H1 (cell line): ENCODE measurements around the gene CEP83. TPM values are rescaled to one million over a fixed set of nuclear protein-coding genes. Genes with fewer than 3 reads are reported as not detected.

Experiments used
- CTCF ChIA-PET: fragments of 300-600 bp; sonication (Branson Sonifier 250); formaldehyde crosslinking; loops from one replicate; lab custom pipeline; 2021; ENCODE audit not compliant: partially characterized antibody; lab: Charles Lee
- POLR2A ChIA-PET: fragments of 300-600 bp; sonication (Branson Sonifier 250); formaldehyde crosslinking; loops from one replicate; lab custom pipeline; 2021; ENCODE audit warnings: inconsistent platforms; ENCODE audit not compliant: partially characterized antibody; lab: Charles Lee
- DNase-seq, 2 experiments: peaks; one replicate each; pipeline versions ENCODE4 v3.0.0 to v3.0.0-alpha.2; 2010 to 2022; ENCODE audit warnings: low spot score in 2 of 2, low read depth in 1 of 2, mixed read lengths in 1 of 2
- FAIRE-seq: peaks from 2 replicates; lab custom pipeline; 2011; peaks lifted over from hg19 to GRCh38; lab: Jason Lieb, UNC
- H2AFZ ChIP-seq: 2 replicates; pipeline ENCODE4 v1.8.1; 2012; ENCODE audit warnings: low read length, inconsistent platforms
- H2AK5ac ChIP-seq: 2 replicates; pipeline ENCODE4 v1.6.1; 2013; ENCODE audit warnings: low read depth, low read length
- H2BK120ac ChIP-seq: replicated peaks from 2 replicates; pipeline ENCODE3; 2013; ENCODE audit warnings: low read depth, low read length, inconsistent platforms
- H2BK12ac ChIP-seq: 2 replicates; pipeline ENCODE4 v1.6.1; 2013; ENCODE audit warnings: low read depth, low read length
- H2BK15ac ChIP-seq: 2 replicates; pipeline ENCODE4 v1.6.1; 2013; ENCODE audit warnings: low read length
- H2BK20ac ChIP-seq: 2 replicates; pipeline ENCODE4 v1.6.1; 2013; ENCODE audit warnings: low read length
- H2BK5ac ChIP-seq: 2 replicates; pipeline ENCODE4 v1.6.1; 2013; ENCODE audit warnings: low read depth, low read length
- H3K14ac ChIP-seq: 2 replicates; pipeline ENCODE4 v1.6.1; 2013; ENCODE audit warnings: inconsistent platforms; ENCODE audit not compliant: insufficient read length
- H3K18ac ChIP-seq: 2 replicates; pipeline ENCODE4 v1.6.1; 2013; ENCODE audit warnings: low read length; ENCODE audit errors: extremely low read depth
- H3K23ac ChIP-seq: 2 replicates; pipeline ENCODE4 v1.6.1; 2013; ENCODE audit warnings: inconsistent platforms; ENCODE audit not compliant: insufficient read length
- H3K23me2 ChIP-seq: 2 replicates; pipeline ENCODE4 v1.6.1; 2013; ENCODE audit warnings: low read depth, low read length
- H3K27ac ChIP-seq: 2 replicates; pipeline ENCODE4 v1.6.1; 2011; ENCODE audit warnings: low read depth, low read length, inconsistent platforms
- H3K27me3 ChIP-seq, 4 experiments: replicated peaks in 1 of 4; 1 replicate in 1 of 4; 2 replicates in 3 of 4; pipeline versions ENCODE4 v1.6.1 to v1.8.1; 2011 to 2013; ENCODE audit warnings: low read length in 3 of 4, mild to moderate bottlenecking in 3 of 4, inconsistent platforms in 2 of 4, mixed read lengths in 2 of 4, moderate library complexity in 1 of 4; ENCODE audit not compliant: control insufficient read depth in 3 of 4, insufficient read depth in 3 of 4; ENCODE audit errors: extremely low read depth in 1 of 4
- H3K36me3 ChIP-seq, 4 experiments: 2 replicates each; pipeline versions ENCODE4 v1.6.1 to v1.8.1; 2011 to 2013; ENCODE audit warnings: mild to moderate bottlenecking in 4 of 4, low read length in 3 of 4, moderate library complexity in 2 of 4, control low read depth in 1 of 4, inconsistent platforms in 1 of 4; ENCODE audit not compliant: insufficient read depth in 4 of 4, control insufficient read depth in 2 of 4
- H3K4ac ChIP-seq: replicated peaks from 2 replicates; pipeline ENCODE3; 2013; ENCODE audit warnings: low read length, low read depth, mixed read lengths, inconsistent platforms; ENCODE audit not compliant: insufficient read length
- H3K4me1 ChIP-seq, 4 experiments: replicated peaks in 1 of 4; 1 replicate in 1 of 4; 2 replicates in 3 of 4; pipeline versions ENCODE4 v1.6.1 to v1.8.1; 2011 to 2013; ENCODE audit warnings: low read length in 3 of 4, inconsistent platforms in 2 of 4, mixed read lengths in 1 of 4; ENCODE audit not compliant: insufficient read depth in 4 of 4, control insufficient read depth in 3 of 4
- H3K4me2 ChIP-seq, 2 experiments: 2 replicates each; pipeline versions ENCODE4 v1.6.1 to v1.8.1; 2011 to 2013; ENCODE audit warnings: low read depth in 2 of 2, low read length in 2 of 2, control low read depth in 1 of 2, inconsistent platforms in 1 of 2, mild to moderate bottlenecking in 1 of 2; ENCODE audit not compliant: insufficient read depth in 1 of 2
- H3K4me3 ChIP-seq, 4 experiments: fragments of 200-600, 300-600 bp in 1 of 4; sonication (generic), shearing (Covaris generic), sonication (Bioruptor Twin) in 1 of 4; 2 replicates each; pipeline versions ENCODE4 v1.5.1 to v1.8.1; 2011 to 2016; ENCODE audit warnings: low read length in 4 of 4, low read depth in 3 of 4, control low read depth in 2 of 4, inconsistent platforms in 2 of 4, mild to moderate bottlenecking in 2 of 4, mixed read lengths in 1 of 4, moderate library complexity in 1 of 4; ENCODE audit not compliant: insufficient read depth in 2 of 4; ENCODE audit errors: extremely low read depth in 1 of 4
- H3K56ac ChIP-seq: replicated peaks from 2 replicates; pipeline ENCODE3; 2013; ENCODE audit warnings: low read depth, mild to moderate bottlenecking, mixed read lengths, low read length, inconsistent platforms; ENCODE audit not compliant: insufficient read length
- H3K79me1 ChIP-seq: 2 replicates; pipeline ENCODE4 v1.6.1; 2013; ENCODE audit warnings: low read depth, low read length, control low read depth
- H3K79me2 ChIP-seq, 2 experiments: 2 replicates each; pipeline versions ENCODE4 v1.6.1 to v1.8.1; 2012 to 2013; ENCODE audit warnings: low read length in 2 of 2, mild to moderate bottlenecking in 2 of 2, inconsistent platforms in 1 of 2; ENCODE audit not compliant: insufficient read depth in 2 of 2, control insufficient read depth in 1 of 2
- H3K9ac ChIP-seq, 4 experiments: replicated peaks in 1 of 4; 1 replicate in 1 of 4; 2 replicates in 3 of 4; pipeline versions ENCODE4 v1.6.1 to v1.8.1; 2011 to 2013; ENCODE audit warnings: low read depth in 3 of 4, low read length in 3 of 4, control low read depth in 2 of 4, mild to moderate bottlenecking in 2 of 4, moderate library complexity in 2 of 4, inconsistent platforms in 1 of 4; ENCODE audit errors: extremely low read depth in 1 of 4
- H3K9me3 ChIP-seq, 2 experiments: 2 replicates each; pipeline versions ENCODE4 v1.6.1 to v1.8.1; 2012 to 2013; ENCODE audit warnings: mild to moderate bottlenecking in 2 of 2, moderate library complexity in 2 of 2, control low read depth in 1 of 2, inconsistent platforms in 1 of 2, low read depth in 1 of 2, low read length in 1 of 2, mixed read lengths in 1 of 2; ENCODE audit not compliant: insufficient read depth in 2 of 2
- H4K20me1 ChIP-seq, 2 experiments: replicated peaks in 1 of 2; 2 replicates each; pipeline versions ENCODE3 to v1.8.1; 2011 to 2013; ENCODE audit warnings: inconsistent platforms in 2 of 2, low read length in 2 of 2, mild to moderate bottlenecking in 1 of 2; ENCODE audit not compliant: insufficient read depth in 2 of 2, control insufficient read depth in 1 of 2
- H4K5ac ChIP-seq: 2 replicates; pipeline ENCODE4 v1.6.1; 2013; ENCODE audit warnings: low read length, low read depth, mixed read lengths, inconsistent platforms; ENCODE audit not compliant: insufficient read length
- H4K8ac ChIP-seq: 2 replicates; pipeline ENCODE4 v1.8.0; 2013; ENCODE audit warnings: mild to moderate bottlenecking, moderate library complexity, low read length, inconsistent platforms; ENCODE audit not compliant: insufficient read depth; ENCODE audit errors: extremely low read depth
- H4K91ac ChIP-seq: replicated peaks from 2 replicates; pipeline ENCODE3; 2013; ENCODE audit warnings: low read length, mixed read lengths, inconsistent platforms; ENCODE audit not compliant: insufficient read length
- ASH2L ChIP-seq: fragments of 200-600, 300-600 bp; sonication (generic); IDR thresholded peaks from one replicate; pipeline ENCODE4 v1.7.1; 2017; ENCODE audit warnings: low read length
- BCL11A ChIP-seq, 2 experiments: IDR thresholded peaks; one replicate each; pipeline ENCODE4 v1.6.1; 2011; ENCODE audit warnings: low read depth in 2 of 2, low read length in 2 of 2, mild to moderate bottlenecking in 2 of 2
- CEBPB ChIP-seq: IDR thresholded peaks from 2 replicates; pipeline ENCODE4 v1.6.1; 2012; ENCODE audit warnings: low read depth, low read length
- CHD1 ChIP-seq: IDR thresholded peaks from 2 replicates; pipeline ENCODE4 v1.6.1; 2012; ENCODE audit warnings: low read depth, low read length, improper control_type of control experiment
- EZH2 ChIP-seq: fragments of 200-600 bp; sonication (generic); IDR thresholded peaks from 2 replicates; pipeline ENCODE4 v1.7.1; 2012; ENCODE audit warnings: low read depth, mild to moderate bottlenecking, moderate library complexity, low read length, inconsistent platforms; ENCODE audit not compliant: severe bottlenecking
- GABPA ChIP-seq: IDR thresholded peaks from 2 replicates; pipeline ENCODE4 v1.6.1; 2011; ENCODE audit warnings: mild to moderate bottlenecking, low read length, moderate library complexity, borderline replicate concordance; ENCODE audit not compliant: insufficient read depth
- KDM4A ChIP-seq: IDR thresholded peaks from one replicate; pipeline ENCODE4 v1.7.1; 2012; ENCODE audit warnings: low read depth, mild to moderate bottlenecking, moderate library complexity, low read length, inconsistent platforms; ENCODE audit not compliant: severe bottlenecking
- PHF8 ChIP-seq: fragments of 200-600 bp; sonication (generic); conservative IDR thresholded peaks from 2 replicates; pipeline ENCODE4 v1.7.1; 2012; ENCODE audit warnings: low read depth, mild to moderate bottlenecking, inconsistent platforms, low read length, moderate library complexity
- POU5F1 ChIP-seq: IDR thresholded peaks from 2 replicates; pipeline ENCODE4 v1.6.1; 2011; ENCODE audit warnings: low read depth, mild to moderate bottlenecking, low read length, moderate library complexity
- SIN3A ChIP-seq, 2 experiments: IDR thresholded peaks in 1 of 2; conservative IDR thresholded peaks in 1 of 2; 2 replicates each; pipeline ENCODE4 v1.6.1; 2011 to 2012; ENCODE audit warnings: low read length in 2 of 2, improper control_type of control experiment in 1 of 2, low read depth in 1 of 2, mild to moderate bottlenecking in 1 of 2
- TEAD4 ChIP-seq: IDR thresholded peaks from 2 replicates; pipeline ENCODE4 v1.6.1; 2012; ENCODE audit warnings: low read depth, low read length, inconsistent platforms, mixed read lengths
- WGBS, 2 experiments: shearing (Covaris generic) in 1 of 2; methylation state at CpG; one replicate each; pipeline versions ENCODE4 v1.1.6 to v1.1.7; 2013 to 2015; ENCODE audit warnings: low lambda C conversion rate in 2 of 2, mixed read lengths in 2 of 2, inconsistent platforms in 1 of 2, low coverage in 1 of 2, missing lambda C conversion rate in 1 of 2; ENCODE audit not compliant: insufficient replicate concordance in 2 of 2, insufficient coverage in 1 of 2, insufficient read length in 1 of 2; ENCODE audit errors: extremely low coverage in 1 of 2, missing lambda C conversion rate in 1 of 2; 5-methylcytosine and 5-hydroxymethylcytosine counted together
- polyA plus RNA-seq, 7 experiments: library from polyadenylated mRNA; depleted of rRNA in 3 of 7; stranded (reverse) in 5 of 7; unstranded in 2 of 7; fragments of >200 nt in 5 of 7; fragments of 200-250 nt in 2 of 7; gene quantifications; 1 replicate in 5 of 7; 2 replicates in 1 of 7; 4 replicates in 1 of 7; pipeline versions ENCODE4 v1.2.1 to v1.2.3, GENCODE V29; 2011 to 2013; ENCODE audit warnings: missing spikeins in 2 of 7, mixed read lengths in 2 of 7
- total RNA-seq: library from RNA; stranded (reverse); fragmentation: NEBNext Ultra II Directional; extraction: Animal tissue kit (Norgen Biotek cat#: 25700); gene quantifications from 2 replicates; pipeline ENCODE4 v1.2.1, GENCODE V29; 2021
- TF ChIP-seq, protein P1 (sequence below): IDR thresholded peaks from 2 replicates; pipeline ENCODE4 v1.6.1; 2012; ENCODE audit warnings: inconsistent platforms

Gene CEP83
- total and polyA plus RNA-seq, 2 of the 8 experiments (the other 6 are each of a cell fraction or from before 2014, with no cell fraction given), result 6.0 to 25.8 TPM

DNA sequence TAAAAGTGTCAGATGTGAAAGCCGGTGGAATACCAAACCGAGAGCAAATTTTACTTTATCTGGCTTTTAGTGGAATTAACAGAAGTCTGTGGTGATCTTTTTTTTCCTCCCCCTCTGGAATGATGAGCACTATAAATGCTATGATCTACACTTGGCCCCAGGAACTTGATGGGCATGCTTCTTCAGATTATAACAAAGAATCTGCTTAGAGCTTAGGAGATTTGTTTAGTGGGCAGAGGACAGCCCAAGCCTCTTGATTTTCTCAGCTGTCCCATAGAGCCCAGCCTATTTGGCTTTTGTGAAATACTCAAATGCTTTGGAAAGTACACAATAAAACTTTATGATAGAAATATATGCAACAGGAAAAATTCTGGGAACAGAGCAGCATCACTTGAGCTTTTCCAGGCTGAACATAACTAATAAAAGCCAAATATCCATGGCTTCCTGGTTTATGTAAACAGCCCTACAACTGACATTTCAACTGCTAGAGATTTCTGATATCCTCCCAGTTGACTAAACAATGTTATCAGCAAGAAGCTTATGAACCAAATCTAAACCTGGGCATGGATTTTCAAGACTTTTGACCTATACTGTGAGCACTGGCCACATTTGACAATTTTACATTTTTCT is 161.7 kb downstream of the CEP83 start:
- no peaks in the 10 kb centered on the region for H3K79me1 ChIP-seq
- no peak for DNase-seq
- TF ChIP-seq EZH2, result no peak
- TF ChIP-seq, protein P1, sequence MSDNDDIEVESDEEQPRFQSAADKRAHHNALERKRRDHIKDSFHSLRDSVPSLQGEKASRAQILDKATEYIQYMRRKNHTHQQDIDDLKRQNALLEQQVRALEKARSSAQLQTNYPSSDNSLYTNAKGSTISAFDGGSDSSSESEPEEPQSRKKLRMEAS, result no peak
- TF ChIP-seq CEBPB, result no peak
- no peak for TF ChIP-seq GABPA
- TF ChIP-seq PHF8, result no peak
- TF ChIP-seq BCL11A (IDR thresholded peaks at IDR 0.05; ENCODE audit: low read depth in 2 of 2, low read length in 2 of 2), result no peak
- no peak for TF ChIP-seq POU5F1
- TF ChIP-seq KDM4A, result no peak
- TF ChIP-seq CHD1, result no peak
- TF ChIP-seq ASH2L, result no peak
- no peak for TF ChIP-seq SIN3A (conservative IDR thresholded peaks at IDR 0.05 in 1 of 2, IDR thresholded peaks at IDR 0.05 in 1 of 2; ENCODE audit: low read depth in 1 of 2, low read length in 2 of 2)
- TF ChIP-seq TEAD4, result no peak

More for the DNA sequence above, 161.7 kb downstream of the CEP83 start:
- no peak overlapping the region for H3K56ac ChIP-seq
- H4K8ac ChIP-seq, result no peak overlapping the region
- no peak overlapping the region for H2BK15ac ChIP-seq
- no peak overlapping the region for H3K9ac ChIP-seq
- H2AK5ac ChIP-seq, result no peak overlapping the region
- no peak overlapping the region for H2AFZ ChIP-seq
- no peak overlapping the region for H4K91ac ChIP-seq
- no peak overlapping the region for H3K4me2 ChIP-seq
- 96% methylated on average over 2 of the region's 2 CpGs; no CpG with 5 or more reads in 1 of the 2 experiments for WGBS, 2 experiments
- peaks cover 0 to under 1% (median 0%) of the 10 kb centered on the region in 4 experiments; a peak in 1 of 7 replicates for H3K4me1 ChIP-seq
- peaks cover 0 to 3% (median 0%) of the 10 kb centered on the region in 4 experiments; a peak in 2 of 8 replicates for H3K36me3 ChIP-seq
- H3K4me3 ChIP-seq, result no peak overlapping the region
- no peak overlapping the region for H2BK5ac ChIP-seq
- H3K14ac ChIP-seq, result no peak overlapping the region
- no peak overlapping the region for H3K27ac ChIP-seq
- no peak overlapping the region for H2BK120ac ChIP-seq
- no peaks in the 10 kb centered on the region for H4K20me1 ChIP-seq
- no peak overlapping the region for H3K18ac ChIP-seq
- H3K9me3 ChIP-seq, result no peaks in the 10 kb centered on the region
- H3K4ac ChIP-seq, result no peak overlapping the region
- ChIA-PET CTCF (interaction anchor here (0.7 to 1.6 kb wide), 3 partner anchors 8 to 145 kb away, joined by 3 to 4 read pairs (median 4); no protein-coding TSS in a partner anchor), POLR2A (no interaction called here)
- H4K5ac ChIP-seq, result no peak overlapping the region
- H3K27me3 ChIP-seq, result no peaks in the 10 kb centered on the region
- no peak overlapping the region for H2BK20ac ChIP-seq
- H3K79me2 ChIP-seq, result no peaks in the 10 kb centered on the region
- no peaks in the 10 kb centered on the region for H3K23me2 ChIP-seq
- FAIRE-seq, result no peak
- no peak overlapping the region for H2BK12ac ChIP-seq
- H3K23ac ChIP-seq, result no peak overlapping the region
